GM23338 (cell line): ENCODE measurements around the gene UBAC2. TPM values are rescaled to one million over a fixed set of nuclear protein-coding genes. Genes with fewer than 3 reads are reported as not detected.

Source experiments
- ATAC-seq: fragments of 200-7000 bp; cut with Tn5 transposase; 3 replicates; pipeline ENCODE4 v1.9.1; 2020
- DNase-seq: peaks from one replicate; pipeline ENCODE4 v3.0.0-alpha.2; 2015; ENCODE audit warnings: low spot score
- H2AFZ ChIP-seq: fragments of 200-600 bp; sonication (generic); 2 replicates; pipeline ENCODE4 v1.8.0; 2016; ENCODE audit warnings: antibody characterized with exemption, mild to moderate bottlenecking, moderate library complexity
- H3F3A ChIP-seq: fragments of 200-600 bp; sonication (generic); replicated peaks from 2 replicates; pipeline ENCODE4 v1.8.0; 2017; ENCODE audit warnings: antibody characterized with exemption, mixed run types, low read depth
- H3K27ac ChIP-seq: fragments of 200-600 bp; sonication (generic); 2 replicates; pipeline ENCODE4 v1.6.1; 2016; ENCODE audit warnings: low read depth
- H3K27me3 ChIP-seq: fragments of 200-600 bp; sonication (generic); 2 replicates; pipeline ENCODE4 v1.8.0; 2016; ENCODE audit warnings: mild to moderate bottlenecking, mixed run types, moderate library complexity; ENCODE audit not compliant: insufficient read depth
- H3K36me3 ChIP-seq: fragments of 200-600 bp; sonication (generic); 2 replicates; pipeline ENCODE4 v1.8.0; 2016; ENCODE audit warnings: mild to moderate bottlenecking; ENCODE audit not compliant: insufficient read depth
- H3K4me1 ChIP-seq: fragments of 200-600 bp; sonication (generic); 2 replicates; pipeline ENCODE4 v1.8.0; 2016; ENCODE audit warnings: mild to moderate bottlenecking, moderate library complexity; ENCODE audit not compliant: insufficient read depth
- H3K4me2 ChIP-seq: fragments of 200-600 bp; sonication (generic); 2 replicates; pipeline ENCODE4 v1.7.1; 2017; ENCODE audit warnings: mixed run types
- H3K4me3 ChIP-seq: fragments of 200-600 bp; sonication (generic); 2 replicates; pipeline ENCODE4 v1.6.1; 2016; ENCODE audit warnings: mixed run types
- H3K79me2 ChIP-seq: fragments of 200-600 bp; sonication (generic); replicated peaks from 2 replicates; pipeline ENCODE4 v1.8.0; 2017; ENCODE audit warnings: mild to moderate bottlenecking; ENCODE audit not compliant: insufficient read depth
- H3K9me2 ChIP-seq: fragments of 200-600 bp; sonication (generic); 2 replicates; pipeline ENCODE4 v1.8.0; 2017; ENCODE audit not compliant: insufficient read depth
- H4K20me1 ChIP-seq: fragments of 200-600 bp; sonication (generic); replicated peaks from 2 replicates; pipeline ENCODE4 v1.8.0; 2017; ENCODE audit warnings: mild to moderate bottlenecking; ENCODE audit not compliant: insufficient read depth
- H3K27ac Mint-ChIP-seq: 2 replicates; pipeline ENCODE4 v1.8.0; 2020; ENCODE audit warnings: inconsistent platforms, mild to moderate bottlenecking, moderate library complexity, mixed read lengths
- H3K27me3 Mint-ChIP-seq: 3 replicates; pipeline ENCODE4 v1.8.0; 2022; ENCODE audit warnings: low read depth, mild to moderate bottlenecking, moderate library complexity, mixed read lengths, inconsistent platforms; ENCODE audit not compliant: insufficient read depth, poor library complexity
- H3K36me3 Mint-ChIP-seq: 3 replicates; pipeline ENCODE4 v1.8.0; 2021; ENCODE audit warnings: low read depth, mild to moderate bottlenecking, inconsistent platforms, moderate library complexity, mixed read lengths
- H3K4me1 Mint-ChIP-seq: 3 replicates; pipeline ENCODE4 v1.8.0; 2020; ENCODE audit warnings: mild to moderate bottlenecking, inconsistent platforms, mixed read lengths
- H3K4me3 Mint-ChIP-seq: 3 replicates; pipeline ENCODE4 v1.8.0; 2021; ENCODE audit warnings: moderate library complexity, mild to moderate bottlenecking, inconsistent platforms, mixed read lengths
- H3K9me3 Mint-ChIP-seq: 3 replicates; pipeline ENCODE4 v1.8.0; 2020; ENCODE audit warnings: moderate library complexity, mild to moderate bottlenecking, inconsistent platforms, mixed read lengths
- CREB1 ChIP-seq: fragments of 250-450 bp; sonication (Bioruptor Pico); IDR thresholded peaks from 2 replicates; pipeline ENCODE4 v1.5.0; 2020; ENCODE audit warnings: low read depth, mild to moderate bottlenecking, moderate library complexity
- CTCF ChIP-seq, 2 experiments: fragments of 200-600 bp in 1 of 2; sonication (generic) in 1 of 2; conservative IDR thresholded peaks; 2 replicates each; pipeline versions ENCODE4 v1.5.1 to v1.6.1; 2016 to 2017; ENCODE audit warnings: antibody characterized with exemption in 2 of 2, low read depth in 2 of 2, mild to moderate bottlenecking in 2 of 2, moderate library complexity in 1 of 2
- EZH2 ChIP-seq: fragments of 200-600 bp; sonication (generic); IDR thresholded peaks from one replicate; pipeline ENCODE4 v1.8.0; 2017; ENCODE audit warnings: antibody characterized with exemption, mild to moderate bottlenecking, low read depth; ENCODE audit not compliant: unreplicated experiment
- EZH2phosphoT487 ChIP-seq: fragments of 200-600 bp; sonication (generic); IDR thresholded peaks from one replicate; pipeline ENCODE4 v1.8.1; 2018; ENCODE audit warnings: antibody characterized with exemption; ENCODE audit not compliant: unreplicated experiment
- JUNB ChIP-seq: IDR thresholded peaks from one replicate; pipeline ENCODE4 v1.6.1; 2016; ENCODE audit warnings: antibody characterized with exemption; ENCODE audit not compliant: unreplicated experiment
- ZNF462 ChIP-seq: fragments of 250-450 bp; sonication (Bioruptor Pico); IDR thresholded peaks from 2 replicates; pipeline ENCODE4 v1.5.0; 2020; ENCODE audit warnings: mild to moderate bottlenecking, moderate library complexity
- polyA plus RNA-seq: library from polyadenylated mRNA; unstranded; fragments of >200 nt; fragmentation: Nextera tagmentation; extraction: Ambion mirVana; gene quantifications from 2 replicates; pipeline ENCODE4 v1.2.1, GENCODE V29; 2016
- total RNA-seq: library from RNA; depleted of rRNA; stranded (reverse); fragments of >200 nt; shearing (Covaris generic); gene quantifications from 2 replicates; pipeline ENCODE4 v1.2.3, GENCODE V29; 2014

Gene UBAC2
- total and polyA plus RNA-seq, 2 experiments from 2014 or later = 37.9 to 76.9 TPM

GRCh38 chr13:99301913-99302636 lies 101.4 kb downstream of the UBAC2 start (continued):
- TF ChIP-seq ZNF462 (CRISPR knock-in tag) (no peak), EZH2phosphoT487 (no peak)

- Histone ChIP-seq H3K9me2 (no peaks in the 10 kb centered on the region), H3K27ac (no peak overlapping the region), H3F3A (no peaks in the 10 kb centered on the region), H2AFZ (no peak overlapping the region), H3K4me3 (no peak overlapping the region), H3K4me1 (no peaks in the 10 kb centered on the region), H4K20me1 (peaks cover 17% of the 10 kb centered on the region), H3K27me3 (no peaks in the 10 kb centered on the region), H3K4me2 (no peak overlapping the region), H3K79me2 (no peaks in the 10 kb centered on the region), H3K36me3 (no peaks in the 10 kb centered on the region)
- no peaks in the 10 kb centered on the region for H3K9me3 Mint-ChIP-seq
- DNase-seq (no peak), ATAC-seq (no peak)
- no peaks in the 10 kb centered on the region for H3K27me3 Mint-ChIP-seq
- no peak overlapping the region for H3K27ac Mint-ChIP-seq
- H3K4me1 Mint-ChIP-seq = peaks cover 12% of the 10 kb centered on the region; the same call in 2 of the 3 replicates
- no peaks in the 10 kb centered on the region for H3K36me3 Mint-ChIP-seq
- no peak overlapping the region for H3K4me3 Mint-ChIP-seq
- TF ChIP-seq CREB1 (CRISPR knock-in tag) = no peak
- TF ChIP-seq EZH2 = no peak
- no peak for TF ChIP-seq CTCF (conservative IDR thresholded peaks at IDR 0.05; ENCODE audit: low read depth in 2 of 2)
- TF ChIP-seq JUNB = no peak
These were observed 102.2 kb downstream of the UBAC2 start for GRCh38 chr13:99302637-99303505.
